ENCODE data around the gene SSRP1. TPM values are rescaled to one million over a fixed set of nuclear protein-coding genes. Genes with fewer than 3 reads are reported as not detected.
A peak's percentile ranks its signal among the peaks of the same experiment; 100 is the strongest.
"Not testable (repeated sequence)": the region's sequence is repeated elsewhere in the genome, so short reads cannot be mapped to it uniquely, and the experiment has no call there.

The SSRP1 gene
- 33.8 TPM for total RNA-seq
- long read RNA-seq, transcript SSRP1-201 (17 exons, 2,819 nt), result major isoform, 19 of 24 reads
- long read RNA-seq, partial matches to known transcripts, result 3 of 24 reads
- long read RNA-seq, other reads (novel, unspliced or antisense), result 2 of 24 reads

- DNase-seq (ENCODE audit: missing footprints), result peak; percentile 95
- intact Hi-C loops (cut with DNase I), result loop anchor here (1.0 kb wide), 1 partner anchor 10 kb away; no protein-coding TSS in a partner anchor
- peak; percentile 98 for ATAC-seq
These were observed at the start of gene SSRP1 for GRCh38 chr11:57335343-57336110. SSRP1 (minus strand) TSS chr11:57335892; CDS start chr11:57335121, 771 bp downstream.

GRCh38 chr11:57380975-57381374, 45.3 kb upstream of the SSRP1 start, which contains the start of gene PRG3:
PRG3 (minus strand) TSS chr11:57381150; CDS start chr11:57380708, 442 bp downstream.
- ATAC-seq (no peak), DNase-seq (ENCODE audit: missing footprints) (no peak)
- intact Hi-C loops (cut with DNase I), result no loop called here

- no peak for DNase-seq (ENCODE audit: missing footprints)
- ATAC-seq, result no peak
- intact Hi-C loops (cut with DNase I), result no loop called here
These were observed 44.0 kb upstream of the SSRP1 start for GRCh38 chr11:57379732-57380131.

GRCh38 chr11:57378186-57378585, 42.5 kb upstream of the SSRP1 start:
- ATAC-seq (no peak), DNase-seq (ENCODE audit: missing footprints) (no peak)
- intact Hi-C loops (cut with DNase I), result no loop called here

- ATAC-seq (no peak), DNase-seq (ENCODE audit: missing footprints) (no peak)
- intact Hi-C loops (cut with DNase I), result no loop called here
These were observed 41.4 kb upstream of the SSRP1 start for GRCh38 chr11:57377107-57377506.

- intact Hi-C loops (cut with DNase I), result no loop called here
- no peak for ATAC-seq
- DNase-seq (ENCODE audit: missing footprints), result no peak
These were observed 40.7 kb upstream of the SSRP1 start for GRCh38 chr11:57376095-57377090.

- no peak for ATAC-seq
These were observed 39.8 kb upstream of the SSRP1 start for GRCh38 chr11:57375490-57375889.

GRCh38 chr11:57374966-57375365, 39.3 kb upstream of the SSRP1 start:
- intact Hi-C loops (cut with DNase I), result no loop called here
- no peak for ATAC-seq
- DNase-seq (ENCODE audit: missing footprints), result no peak

More at GRCh38 chr11:57375490-57375889, 39.8 kb upstream of the SSRP1 start:
- no peak for DNase-seq (ENCODE audit: missing footprints)
- intact Hi-C loops (cut with DNase I), result no loop called here

- intact Hi-C loops (cut with DNase I), result no loop called here
- DNase-seq (ENCODE audit: missing footprints) (no peak), ATAC-seq (no peak)
These were observed 37.5 kb upstream of the SSRP1 start for GRCh38 chr11:57373146-57373545.

- DNase-seq (ENCODE audit: missing footprints) (no peak), ATAC-seq (no peak)
- intact Hi-C loops (cut with DNase I), result no loop called here
These were observed 35.2 kb upstream of the SSRP1 start for GRCh38 chr11:57370941-57371340.

GRCh38 chr11:57370251-57370650, 34.6 kb upstream of the SSRP1 start:
- intact Hi-C loops (cut with DNase I), result no loop called here
- no peak for DNase-seq (ENCODE audit: missing footprints)
- no peak for ATAC-seq

GRCh38 chr11:57368845-57369232, 33.1 kb upstream of the SSRP1 start:
- no peak for DNase-seq (ENCODE audit: missing footprints)
- intact Hi-C loops (cut with DNase I), result no loop called here
- no peak for ATAC-seq

- DNase-seq (ENCODE audit: missing footprints) (no peak), ATAC-seq (no peak)
- intact Hi-C loops (cut with DNase I), result no loop called here
These were observed 32.6 kb upstream of the SSRP1 start for GRCh38 chr11:57368106-57368844.

- ATAC-seq, result no peak
- DNase-seq (ENCODE audit: missing footprints), result no peak
- intact Hi-C loops (cut with DNase I), result no loop called here
These were observed 29.4 kb upstream of the SSRP1 start for GRCh38 chr11:57364851-57365660.

GRCh38 chr11:57363131-57364080, 27.7 kb upstream of the SSRP1 start:
- DNase-seq (ENCODE audit: missing footprints) (no peak), ATAC-seq (no peak)
- intact Hi-C loops (cut with DNase I), result no loop called here

GRCh38 chr11:57361926-57362325, 26.2 kb upstream of the SSRP1 start:
- intact Hi-C loops (cut with DNase I), result no loop called here
- DNase-seq (ENCODE audit: missing footprints), result no peak
- ATAC-seq, result no peak

- ATAC-seq; DNase-seq (ENCODE audit: missing footprints); intact Hi-C loops (cut with DNase I): not testable (repeated sequence)
These were observed 25.7 kb upstream of the SSRP1 start for GRCh38 chr11:57361420-57361819.

Data from Right ventricle myocardium inferior (tissue), 1 donor.